NCI-H82 (cell line): ENCODE data around the gene ZBTB7C.
"Not testable (repeated sequence)": the region's sequence is repeated elsewhere in the genome, so short reads cannot be mapped to it uniquely, and the experiment has no call there.

Source experiments
- DNase-seq: peaks from one replicate; lab custom pipeline; 2025; lab: John Stamatoyannopoulos, UW

ZBTB7C gene

GRCh38 chr18:48296581-48296980 is 112.6 kb downstream of the ZBTB7C start:
- no peak for DNase-seq

- DNase-seq, result peak; percentile 27
Measured at GRCh38 chr18:48295586-48296311, 113.4 kb downstream of the ZBTB7C start.

DNA sequence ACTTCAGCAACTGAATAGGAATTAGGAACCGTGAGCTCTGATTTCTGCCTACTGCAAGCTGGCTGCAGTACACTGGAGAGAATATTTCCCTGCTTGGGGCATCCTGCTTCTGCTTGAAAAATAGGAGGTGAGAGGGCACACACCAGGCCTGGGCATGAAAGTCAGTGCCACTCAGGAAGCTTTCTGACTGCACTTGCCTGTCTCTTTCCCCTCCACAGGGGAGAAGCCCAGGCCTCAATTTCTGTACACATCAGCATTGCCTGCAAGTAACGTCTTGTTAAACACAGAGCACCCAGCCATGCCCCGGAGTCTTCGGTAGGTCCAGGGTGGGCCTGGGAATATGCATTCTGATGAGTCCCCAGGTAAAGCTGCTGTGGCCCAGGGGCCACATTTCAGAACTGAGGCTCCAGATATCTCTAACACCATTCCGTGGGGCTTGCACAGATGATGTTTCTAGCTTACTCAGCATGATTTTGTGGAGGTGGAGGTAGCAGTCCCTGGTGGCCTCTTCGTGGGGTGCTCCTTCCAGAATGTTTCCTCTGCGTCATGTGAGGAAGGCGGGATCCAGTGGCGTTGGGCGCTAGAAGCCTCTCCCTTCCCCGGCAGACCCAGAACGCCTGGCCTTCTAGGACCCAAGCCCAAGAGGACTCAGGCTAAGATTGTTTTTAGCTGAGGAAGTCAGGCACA is 114.1 kb downstream of the ZBTB7C start:
- no peak for DNase-seq

DNA sequence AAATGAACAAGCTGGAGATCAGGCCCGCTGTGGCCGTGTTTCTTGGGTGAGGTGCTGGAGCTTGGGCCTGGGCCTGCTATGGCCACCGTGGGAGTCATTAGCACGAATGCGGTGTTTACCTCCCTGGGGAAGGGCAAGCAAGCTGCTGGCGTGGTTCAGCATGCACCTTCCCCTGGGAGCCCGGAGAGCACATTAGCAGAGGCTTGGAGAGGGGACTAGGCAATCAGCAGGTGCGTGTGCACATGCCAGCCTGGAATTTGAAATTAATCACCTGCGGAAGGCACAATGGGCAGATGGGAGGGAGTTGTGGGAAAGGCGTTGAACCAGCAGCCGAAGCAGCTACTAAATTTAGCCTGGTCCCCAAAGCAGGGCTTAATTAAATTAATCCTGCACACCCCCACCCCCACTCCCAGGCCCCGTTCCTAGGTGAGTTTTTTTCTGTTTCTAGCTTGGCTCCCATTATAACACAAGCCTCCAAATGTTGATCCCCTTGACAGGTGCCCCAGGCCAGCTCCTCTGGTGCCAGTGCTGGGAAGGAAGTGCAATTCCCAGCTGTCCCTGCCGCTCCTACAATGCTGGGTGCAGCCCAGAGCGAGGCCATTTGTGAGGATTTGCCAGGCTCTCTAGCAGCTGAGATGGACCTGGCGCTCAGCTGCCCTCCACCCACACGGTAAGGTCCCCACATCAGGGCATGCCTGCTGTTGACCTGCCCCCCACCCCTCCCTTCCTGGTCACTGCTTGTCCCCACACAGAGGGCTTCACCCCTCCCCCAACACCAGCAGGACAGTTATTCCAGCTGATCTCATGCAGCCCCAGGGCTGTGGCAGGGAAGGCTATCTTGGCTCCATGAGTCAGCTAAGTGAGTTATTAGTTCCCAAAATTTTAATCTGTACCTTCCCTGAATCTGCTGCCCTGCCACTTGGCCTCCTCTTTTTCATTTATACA is 115.0 kb downstream of the ZBTB7C start:
- peak; percentile 71 for DNase-seq

- no peak for DNase-seq
Measured at GRCh38 chr18:48292782-48293424, 116.3 kb downstream of the ZBTB7C start.

DNA sequence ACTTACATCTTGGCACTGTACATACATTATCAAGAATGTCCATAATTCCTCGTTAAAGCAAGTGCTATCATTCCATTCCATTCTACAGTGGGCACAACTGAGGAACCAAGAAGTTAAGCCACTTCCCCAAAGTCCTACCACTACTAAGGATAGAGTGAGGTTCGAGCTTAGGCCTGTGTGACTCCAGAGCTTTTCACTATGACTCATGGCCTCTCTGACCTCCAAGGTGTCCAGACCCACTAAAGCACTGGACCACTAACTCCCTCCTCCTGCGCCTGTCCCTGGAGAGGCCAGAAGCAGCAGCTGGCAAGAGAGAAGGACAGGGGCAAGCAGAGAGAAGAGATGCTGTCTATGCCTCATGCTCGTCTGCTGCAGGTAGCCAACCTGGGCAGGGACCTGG is 117.0 kb downstream of the ZBTB7C start:
- DNase-seq, result no peak

DNA sequence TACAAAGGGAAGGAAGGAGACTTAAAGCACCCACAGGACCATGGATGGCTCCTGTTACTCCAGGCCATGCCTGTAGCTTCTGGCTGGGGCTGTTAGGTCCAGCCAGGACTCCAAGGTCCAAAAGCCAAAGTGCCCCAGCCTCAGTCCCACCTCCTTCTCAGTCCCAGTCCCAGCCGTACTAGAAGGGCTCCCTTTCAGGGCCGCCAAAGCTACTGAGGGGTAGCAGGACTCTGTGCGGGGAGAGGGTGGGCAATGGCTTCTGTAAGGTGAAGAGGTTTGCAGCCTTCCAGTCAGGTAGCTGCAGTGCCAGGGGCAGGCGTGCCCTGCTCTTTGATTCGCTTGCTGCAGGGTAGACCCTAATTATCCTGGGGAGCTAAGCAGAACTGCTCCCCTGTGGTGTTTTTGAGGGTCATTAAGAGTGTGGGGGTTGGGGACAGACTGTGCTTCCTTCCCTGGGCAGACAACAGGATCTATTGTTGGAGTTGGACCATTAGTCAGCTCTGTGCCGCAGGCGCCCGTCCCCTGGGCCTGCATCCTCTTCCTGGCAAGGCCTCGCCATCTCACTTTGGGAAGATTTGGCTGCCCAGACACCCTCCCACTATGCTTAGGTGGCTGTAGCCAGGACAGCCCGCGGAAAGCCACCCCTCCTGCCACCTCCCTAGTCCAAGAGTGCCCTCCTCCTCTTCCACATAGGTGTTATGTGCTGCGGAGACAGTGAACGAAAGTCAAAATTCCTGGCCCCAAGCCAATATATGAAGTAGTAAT is 118.8 kb downstream of the ZBTB7C start:
- no peak for DNase-seq

- no peak for DNase-seq
Measured at GRCh38 chr18:48284743-48285142, 124.4 kb downstream of the ZBTB7C start.

DNA sequence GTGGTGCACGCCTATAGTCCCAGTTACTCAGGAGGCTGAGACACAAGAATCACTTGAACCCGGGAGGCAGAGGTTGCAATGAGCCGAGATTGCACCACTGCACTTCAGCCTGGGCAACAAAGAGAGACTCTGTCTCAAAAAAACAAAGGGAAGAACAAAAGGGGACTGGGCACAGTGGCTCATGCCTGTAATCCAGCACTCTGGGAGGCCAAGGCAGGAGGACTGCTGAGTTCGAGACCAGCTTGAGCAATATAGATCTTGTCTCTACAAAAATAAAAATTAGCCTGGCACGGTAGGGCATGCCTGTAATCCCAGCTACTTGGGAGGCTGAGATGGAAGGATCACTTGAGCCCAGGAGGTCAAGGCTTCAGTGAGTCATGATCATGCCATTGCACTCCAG is 125.2 kb downstream of the ZBTB7C start:
- not testable (repeated sequence) for DNase-seq

DNA sequence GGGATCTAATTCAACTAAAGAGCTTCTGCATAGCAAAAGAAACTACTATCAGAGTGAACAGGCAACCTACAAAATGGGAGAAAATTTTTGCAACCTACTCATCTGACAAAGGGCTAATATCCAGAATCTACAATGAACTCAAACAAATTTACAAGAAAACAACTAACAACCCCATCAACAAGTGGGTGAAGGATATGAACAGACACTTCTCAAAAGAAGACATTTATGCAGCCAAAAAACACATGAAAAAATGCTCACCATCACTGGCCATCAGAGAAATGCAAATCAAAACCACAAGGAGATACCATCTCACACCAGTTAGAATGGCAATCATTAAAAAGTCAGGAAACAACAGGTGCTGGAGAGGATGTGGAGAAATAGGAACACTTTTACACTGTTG is 127.7 kb downstream of the ZBTB7C start:
- DNase-seq, result not testable (repeated sequence)

DNA sequence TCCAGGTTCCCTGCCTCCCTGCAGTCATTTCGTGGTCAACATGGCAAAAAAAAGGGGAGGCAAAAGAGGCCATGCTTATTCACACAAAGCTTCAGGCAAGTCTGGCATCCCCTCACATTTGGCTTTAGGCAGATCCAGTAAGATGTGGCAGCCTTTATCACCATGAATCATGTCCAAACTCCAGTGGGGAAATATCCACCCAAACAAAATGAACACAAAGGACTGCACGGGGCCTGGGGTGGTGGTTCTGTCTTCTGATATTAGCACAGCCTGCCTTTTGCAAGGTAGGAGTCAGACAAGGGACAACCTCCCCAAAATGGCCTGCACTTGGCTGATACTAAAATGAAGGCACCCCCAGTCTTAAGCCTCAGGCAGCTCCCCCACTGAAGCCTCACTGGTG is 129.9 kb downstream of the ZBTB7C start:
- no peak for DNase-seq

GRCh38 chr18:48278081-48278480 is 131.1 kb downstream of the ZBTB7C start:
- DNase-seq, result no peak

- DNase-seq, result no peak
Measured at GRCh38 chr18:48274301-48274700, 134.9 kb downstream of the ZBTB7C start.

DNA sequence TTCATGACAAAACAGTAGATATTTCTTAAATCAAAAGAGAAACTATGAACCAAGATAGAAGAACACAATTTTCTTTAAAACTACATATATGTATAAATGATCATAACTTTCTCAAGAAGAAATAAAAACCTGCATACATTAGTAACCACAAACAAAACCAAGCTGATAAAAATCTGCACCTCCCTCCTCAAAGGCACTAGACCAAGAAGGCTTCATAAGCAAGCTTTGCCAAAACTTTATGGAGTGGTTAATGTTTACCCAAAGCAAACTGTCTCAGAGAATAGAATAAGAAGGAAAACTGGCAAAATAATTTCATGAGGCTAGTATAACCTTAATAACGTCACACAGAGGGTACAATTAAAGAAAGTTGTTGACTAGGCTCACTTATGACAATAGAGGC is 138.3 kb downstream of the ZBTB7C start:
- DNase-seq, result no peak

- DNase-seq, result no peak
Measured at GRCh38 chr18:48265328-48265727, 143.9 kb downstream of the ZBTB7C start.

GRCh38 chr18:48263914-48264902 is 145.0 kb downstream of the ZBTB7C start:
- DNase-seq, result no peak

- DNase-seq, result no peak
Measured at GRCh38 chr18:48263192-48263853, 145.9 kb downstream of the ZBTB7C start.

GRCh38 chr18:48260237-48260636 is 148.9 kb downstream of the ZBTB7C start:
- DNase-seq, result no peak

DNA sequence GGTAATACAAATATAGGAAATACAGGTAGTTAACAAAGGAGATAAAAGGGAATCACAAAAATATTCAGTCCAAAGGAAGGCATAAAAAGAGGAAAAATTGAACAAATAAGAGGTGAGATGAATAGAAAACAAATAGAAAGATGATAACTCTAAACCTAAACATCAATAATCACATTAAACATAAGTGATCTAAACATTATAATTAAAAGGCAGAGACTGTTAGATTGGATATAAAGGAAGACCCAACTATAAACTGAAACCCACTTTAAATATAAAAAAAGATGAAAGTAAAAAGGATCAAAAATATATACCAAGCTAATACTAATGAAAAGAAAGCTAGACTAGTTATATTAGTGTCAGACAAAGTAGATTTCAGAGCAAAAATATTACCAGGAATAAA is 152.3 kb downstream of the ZBTB7C start:
- no peak for DNase-seq
